NCI-H82 treated with DMSO at 0.1 percent for 48 hours (cell line): ENCODE data around the gene RNASE7.
A peak's percentile ranks its signal among the peaks of the same experiment; 100 is the strongest.
"Not testable (repeated sequence)": the region's sequence is repeated elsewhere in the genome, so short reads cannot be mapped to it uniquely, and the experiment has no call there.

Experiments used
- DNase-seq: peaks from one replicate; lab custom pipeline; 2025; ENCODE audit not compliant: unreplicated experiment; lab: John Stamatoyannopoulos, UW

Gene RNASE7

GRCh38 chr14:21041676-21042433 is at the start of gene RNASE7:
Gene RNASE7 (plus strand): TSS chr14:21042362. CDS start chr14:21042993, 631 bp downstream.
- no peak for DNase-seq

GRCh38 chr14:20996521-20996920 is 45.6 kb upstream of the RNASE7 start:
- no peak for DNase-seq

- DNase-seq = no peak
Observed at GRCh38 chr14:20997115-20997514, 45.0 kb upstream of the RNASE7 start.

- no peak for DNase-seq
Observed at GRCh38 chr14:20997564-20997963, 44.6 kb upstream of the RNASE7 start.

GRCh38 chr14:20998139-20998538 is 44.0 kb upstream of the RNASE7 start:
- no peak for DNase-seq

GRCh38 chr14:20998674-20999366 is 43.3 kb upstream of the RNASE7 start, which contains the start of gene SLC39A2:
Gene SLC39A2 (plus strand): TSS chr14:20999293. CDS start chr14:20999447, 154 bp downstream.
- DNase-seq = no peak

- DNase-seq = no peak
Observed at GRCh38 chr14:20999591-20999990, 42.6 kb upstream of the RNASE7 start.

GRCh38 chr14:21001218-21001617 is 40.9 kb upstream of the RNASE7 start:
- no peak for DNase-seq

GRCh38 chr14:21003788-21004346 is 38.3 kb upstream of the RNASE7 start:
- DNase-seq = no peak

GRCh38 chr14:21009721-21010120 is 32.4 kb upstream of the RNASE7 start:
- DNase-seq = not testable (repeated sequence)

- DNase-seq = no peak
Observed at GRCh38 chr14:21011136-21011535, 31.0 kb upstream of the RNASE7 start.

GRCh38 chr14:21014761-21015190 is 27.4 kb upstream of the RNASE7 start:
- peak; percentile 41 for DNase-seq

- no peak for DNase-seq
Observed at GRCh38 chr14:21015312-21015711, 26.9 kb upstream of the RNASE7 start.

- DNase-seq = no peak
Observed at GRCh38 chr14:21016413-21017190, 25.6 kb upstream of the RNASE7 start.

- no peak for DNase-seq
Observed at GRCh38 chr14:21017528-21018245, 24.5 kb upstream of the RNASE7 start.

- no peak for DNase-seq
Observed at GRCh38 chr14:21018286-21018685, 23.9 kb upstream of the RNASE7 start.

GRCh38 chr14:21018781-21019180 is 23.4 kb upstream of the RNASE7 start:
- no peak for DNase-seq

GRCh38 chr14:21019366-21019765 is 22.8 kb upstream of the RNASE7 start:
- DNase-seq = no peak

GRCh38 chr14:21020977-21021545 is 21.1 kb upstream of the RNASE7 start:
- DNase-seq = no peak

- no peak for DNase-seq
Observed at GRCh38 chr14:21022686-21023085, 19.5 kb upstream of the RNASE7 start.
